ENCODE data around the gene CLDN6. TPM values are rescaled to one million over a fixed set of nuclear protein-coding genes. Genes with fewer than 3 reads are reported as not detected.

CLDN6 gene, protein sequence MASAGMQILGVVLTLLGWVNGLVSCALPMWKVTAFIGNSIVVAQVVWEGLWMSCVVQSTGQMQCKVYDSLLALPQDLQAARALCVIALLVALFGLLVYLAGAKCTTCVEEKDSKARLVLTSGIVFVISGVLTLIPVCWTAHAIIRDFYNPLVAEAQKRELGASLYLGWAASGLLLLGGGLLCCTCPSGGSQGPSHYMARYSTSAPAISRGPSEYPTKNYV
- 0.15 TPM in 1 of 2 replicates, not detected in the other for total RNA-seq

GRCh38 chr16:3017794-3018506 is at the start of gene CLDN6:
Gene CLDN6, minus strand, starts transcription at chr16:3018183. Its CDS starts 2,162 bp downstream, at chr16:3016021.

GRCh38 chr16:3065069-3065741 is 47.2 kb upstream of the CLDN6 start, which contains the start of gene IL32:
Gene IL32, plus strand, starts transcription at chr16:3065640. Its CDS starts 172 bp downstream, at chr16:3065812.

DNA sequence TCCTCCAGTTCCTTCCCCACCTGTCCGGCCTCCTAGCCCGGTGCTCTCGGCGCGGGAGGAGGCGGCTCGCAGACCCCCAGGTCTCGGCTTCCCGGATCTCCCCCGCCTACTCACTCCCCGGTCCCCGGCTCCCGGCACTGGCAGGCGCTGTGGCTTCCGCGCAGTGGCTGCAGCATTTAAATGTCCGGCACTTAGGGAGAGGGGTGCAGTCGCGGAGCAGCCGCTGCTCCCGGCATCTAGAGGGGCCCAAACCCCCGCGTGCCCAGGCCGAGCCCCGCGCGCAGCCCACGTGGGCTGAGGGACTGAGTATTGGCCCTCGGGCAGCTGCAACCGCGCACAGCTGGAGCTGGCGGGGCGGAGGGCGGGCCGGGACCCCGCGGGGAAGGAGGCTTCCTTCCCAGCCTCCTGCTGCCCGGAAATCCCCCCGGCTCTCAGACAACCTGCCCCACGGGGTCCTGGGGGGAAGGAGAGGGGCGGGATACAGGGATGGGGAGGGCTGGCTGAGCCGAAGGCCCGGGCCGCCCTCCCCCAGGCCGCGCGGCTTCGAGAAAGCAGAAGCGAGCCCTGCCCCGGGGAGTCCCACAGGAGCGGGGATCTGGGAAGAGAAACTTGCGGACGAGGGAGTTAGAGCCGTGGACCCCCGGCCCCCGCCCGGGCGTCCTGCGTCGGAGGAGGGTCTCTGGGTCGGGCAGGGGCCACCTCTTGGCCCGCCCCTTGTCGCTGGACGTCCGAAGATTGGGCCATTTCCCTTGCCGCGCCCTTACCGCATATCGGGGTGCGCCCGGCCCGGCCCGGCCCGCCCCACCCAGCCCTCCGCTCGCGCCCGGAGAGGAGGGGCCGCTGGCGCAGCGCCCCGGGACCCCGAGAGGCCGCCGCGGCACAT is 28.0 kb upstream of the CLDN6 start, which contains the start of gene MMP25:
TSS of gene MMP25 (plus strand) at position 804 of the 883 bp plus-strand sequence. CDS start 357 bp downstream, outside the sequence.

DNA sequence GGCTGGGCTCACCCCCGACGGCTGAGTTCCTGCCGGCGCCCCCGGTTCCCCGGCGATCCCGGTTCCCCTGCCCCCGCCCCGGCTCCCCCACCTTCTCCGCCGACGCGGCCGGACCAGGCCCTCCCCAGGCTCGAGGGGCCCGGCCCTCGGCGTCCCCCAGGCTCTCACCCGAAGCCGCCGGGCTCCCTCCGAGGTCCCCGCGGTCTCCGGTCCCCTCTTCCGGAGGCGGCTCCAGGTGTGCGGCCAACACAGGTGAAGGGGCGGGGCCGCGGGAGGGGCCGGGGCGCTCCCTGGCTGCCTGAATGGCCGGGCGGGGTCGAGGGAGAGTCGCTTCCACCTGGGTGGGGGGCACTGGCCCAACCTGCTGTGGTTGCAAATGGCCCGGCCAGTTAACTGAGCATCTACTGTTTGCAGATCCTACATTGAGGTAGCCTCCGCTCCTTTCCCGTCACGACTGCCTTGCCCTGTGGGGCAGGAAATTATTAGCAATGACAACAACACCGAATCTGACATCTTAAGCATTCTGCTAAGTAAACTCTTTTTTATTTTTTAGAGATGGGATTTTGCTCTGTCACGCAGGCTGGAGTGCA is 18.8 kb upstream of the CLDN6 start, which contains the start of gene BICDL2:
TSS of gene BICDL2 (minus strand) at position 219 of the 590 bp plus-strand sequence. CDS start 1,448 bp downstream, outside the sequence.

GRCh38 chr16:3023669-3024478 is 5.9 kb upstream of the CLDN6 start, which contains the start of the genes HCFC1R1 and THOC6:
Gene HCFC1R1, minus strand, starts transcription at chr16:3023942. Its CDS starts 1 bp downstream, at chr16:3023941.
Gene THOC6, plus strand, starts transcription at chr16:3024035. Its CDS starts 292 bp downstream, at chr16:3024327.

DNA sequence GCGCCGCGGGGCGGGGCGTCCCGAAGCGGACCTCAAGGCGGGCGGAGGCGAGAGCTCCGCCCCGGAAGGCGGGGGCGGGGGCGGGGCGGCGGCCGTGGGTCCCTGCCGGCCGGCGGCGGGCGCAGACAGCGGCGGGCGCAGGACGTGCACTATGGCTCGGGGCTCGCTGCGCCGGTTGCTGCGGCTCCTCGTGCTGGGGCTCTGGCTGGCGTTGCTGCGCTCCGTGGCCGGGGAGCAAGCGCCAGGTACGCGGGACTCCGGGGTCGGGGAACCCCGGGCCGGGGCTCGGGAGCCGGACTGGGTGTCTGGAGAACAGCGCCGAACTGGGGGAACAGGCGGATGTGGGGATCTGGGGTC is 2.2 kb upstream of the CLDN6 start, which contains the start of gene TNFRSF12A:
TSS of gene TNFRSF12A (plus strand) at position 122 of the 357 bp plus-strand sequence. CDS start at position 152, 30 bp downstream.

GRCh38 chr16:3012828-3013420 is 5.1 kb downstream of the CLDN6 start, which contains the start of gene CLDN9:
Gene CLDN9, plus strand, starts transcription at chr16:3012923. Its CDS starts 440 bp downstream, at chr16:3013363.

DNA sequence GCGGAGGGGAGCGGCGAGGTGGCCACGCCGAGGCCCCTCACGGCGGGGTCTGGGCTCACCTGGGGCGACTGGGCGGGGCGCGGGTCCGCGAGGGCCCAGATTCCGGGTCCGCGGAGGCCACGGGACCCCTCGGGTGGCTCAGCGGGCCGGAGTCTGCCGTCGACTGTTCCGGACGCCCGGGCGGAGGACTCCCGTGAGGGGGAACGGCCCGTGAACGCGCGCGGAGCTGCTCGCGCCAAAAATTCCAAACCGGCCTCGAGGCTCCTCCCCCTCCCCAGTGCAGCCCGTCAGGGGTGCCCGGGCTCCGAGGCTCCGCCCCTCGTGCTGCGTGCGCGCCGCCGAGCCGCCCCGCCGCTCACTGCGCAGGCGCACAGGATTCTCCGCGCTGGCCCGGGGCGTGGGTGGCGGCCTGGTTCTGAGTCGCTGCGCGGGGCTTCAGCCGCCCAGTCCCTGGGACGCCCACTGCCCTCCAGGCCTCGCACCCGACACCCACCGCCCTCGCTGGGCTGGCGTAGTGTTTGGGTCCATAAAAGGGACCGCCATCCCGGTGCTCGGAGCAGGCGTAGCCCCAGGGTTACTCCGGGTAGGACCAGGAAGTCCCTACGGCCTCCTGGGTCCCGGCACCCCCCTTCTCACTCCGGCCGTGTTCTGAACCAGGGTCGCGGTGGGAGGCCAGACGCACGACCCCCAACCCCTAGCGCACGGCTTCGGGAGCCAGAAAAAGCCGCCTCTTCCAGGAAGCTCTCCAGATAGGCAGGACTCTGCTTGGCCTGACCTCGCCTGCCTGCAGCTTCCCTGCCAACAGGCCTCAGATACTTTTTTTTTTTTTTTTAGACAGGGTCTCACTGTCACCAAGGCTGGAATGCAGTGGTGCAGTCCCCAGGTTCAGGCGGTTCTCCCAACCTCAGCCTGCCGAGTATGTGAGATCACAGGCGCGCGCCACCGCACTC is 37.5 kb downstream of the CLDN6 start, which contains the start of gene PKMYT1:
TSS of gene PKMYT1 (minus strand) at position 220 of the 950 bp plus-strand sequence. CDS start 789 bp downstream, outside the sequence.

GRCh38 chr16:2968738-2969544 is 49.0 kb downstream of the CLDN6 start, which contains the start of gene PAQR4:
Gene PAQR4, plus strand, starts transcription at chr16:2969348. Its CDS starts 327 bp downstream, at chr16:2969675.

Other genes starting within 250 kb of the CLDN6 start
- 303 and 308 TPM in 2 replicates for gene ELOB, start 240.9 kb downstream of the CLDN6 start, total RNA-seq
- gene PRSS33, start 230.6 kb downstream of the CLDN6 start, total RNA-seq = not detected in 2 replicates
- gene PRSS41, start 219.7 kb downstream of the CLDN6 start, total RNA-seq = not detected in 2 replicates
- gene PRSS21, start 200.9 kb downstream of the CLDN6 start, total RNA-seq = 0.44 and 2.0 TPM in 2 replicates
- gene ZG16B, start 187.9 kb downstream of the CLDN6 start, total RNA-seq = not detected in 2 replicates
- gene PRSS22, start 160.0 kb downstream of the CLDN6 start, total RNA-seq = not detected in 2 replicates
- 73.9 and 77.1 TPM in 2 replicates for gene FLYWCH2, start 135.0 kb downstream of the CLDN6 start, total RNA-seq
- gene FLYWCH1, start 106.3 kb downstream of the CLDN6 start, total RNA-seq = 46.4 and 77.6 TPM in 2 replicates
- gene KREMEN2, start 53.9 kb downstream of the CLDN6 start, total RNA-seq = 0.17 TPM in 1 of 2 replicates, not detected in the other
- 2.5 and 6.5 TPM in 2 replicates for gene PAQR4, start 48.8 kb downstream of the CLDN6 start, total RNA-seq
- 0.83 and 9.9 TPM in 2 replicates for gene PKMYT1, start 37.7 kb downstream of the CLDN6 start, total RNA-seq
- under 0.01 TPM in 1 of 2 replicates, not detected in the other for gene CLDN9, start 5.3 kb downstream of the CLDN6 start, total RNA-seq
- gene TNFRSF12A, start 2.2 kb upstream of the CLDN6 start, total RNA-seq = 91.0 and 208 TPM in 2 replicates
- gene HCFC1R1, start 5.8 kb upstream of the CLDN6 start, total RNA-seq = 12.5 and 73.4 TPM in 2 replicates
- 20.0 and 26.9 TPM in 2 replicates for gene THOC6, start 5.9 kb upstream of the CLDN6 start, total RNA-seq
- 0.17 TPM in 1 of 2 replicates, not detected in the other for gene BICDL2, start 18.8 kb upstream of the CLDN6 start, total RNA-seq
- 0.15 TPM in 1 of 2 replicates, not detected in the other for gene MMP25, start 28.4 kb upstream of the CLDN6 start, total RNA-seq
- gene IL32, start 47.5 kb upstream of the CLDN6 start, total RNA-seq = 2.6 and 14.2 TPM in 2 replicates
- gene ZSCAN10, start 81.1 kb upstream of the CLDN6 start, total RNA-seq = 0.17 TPM in 1 of 2 replicates, not detected in the other
- gene ZNF205, start 94.4 kb upstream of the CLDN6 start, total RNA-seq = 17.6 and 25.1 TPM in 2 replicates
- gene ZNF213, start 116.8 kb upstream of the CLDN6 start, total RNA-seq = 9.0 and 11.6 TPM in 2 replicates
- gene OR1F1, start 170.0 kb upstream of the CLDN6 start, total RNA-seq = not detected in 2 replicates
- 8.6 and 9.6 TPM in 2 replicates for gene ZNF200, start 217.0 kb upstream of the CLDN6 start, total RNA-seq
- under 0.01 and 0.15 TPM in 2 replicates for gene MEFV, start 238.4 kb upstream of the CLDN6 start, total RNA-seq

Data from smooth muscle cell of trachea (primary cell).